HUES48 (cell line): ENCODE data around the gene GPR153.
A peak's percentile ranks its signal among the peaks of the same experiment; 100 is the strongest.
"Not testable (repeated sequence)": the region's sequence is repeated elsewhere in the genome, so short reads cannot be mapped to it uniquely, and the experiment has no call there.

Source experiments
- H3K27ac ChIP-seq: one replicate; pipeline ENCODE4 v1.7.0; 2013; ENCODE audit warnings: low read depth, low read length, inconsistent platforms
- H3K27me3 ChIP-seq: 2 replicates; pipeline ENCODE4 v1.6.1; 2013; ENCODE audit warnings: mild to moderate bottlenecking, low read length; ENCODE audit not compliant: control insufficient read depth, insufficient read depth
- H3K36me3 ChIP-seq: 2 replicates; pipeline ENCODE4 v1.6.1; 2013; ENCODE audit warnings: low read length; ENCODE audit not compliant: control insufficient read depth, insufficient read depth
- H3K4me1 ChIP-seq: 2 replicates; pipeline ENCODE4 v1.6.1; 2013; ENCODE audit warnings: mild to moderate bottlenecking, low read length; ENCODE audit not compliant: control insufficient read depth, insufficient read depth
- H3K4me3 ChIP-seq: 2 replicates; pipeline ENCODE4 v1.5.1; 2013; ENCODE audit warnings: mild to moderate bottlenecking, low read depth, low read length
- H3K9ac ChIP-seq: 2 replicates; pipeline ENCODE4 v1.6.1; 2013; ENCODE audit warnings: mild to moderate bottlenecking, low read depth, low read length, moderate library complexity
- H3K9me3 ChIP-seq: 2 replicates; pipeline ENCODE4 v1.6.1; 2013; ENCODE audit warnings: low read length; ENCODE audit not compliant: control insufficient read depth, insufficient read depth

Gene GPR153

GRCh38 chr1:6260961-6261614 is at the start of gene GPR153:
Gene GPR153, minus strand, starts transcription at chr1:6261098. Its CDS starts 6,193 bp downstream, at chr1:6254905.
- Histone ChIP-seq H3K9me3 (no peaks in the 10 kb centered on the region), H3K27ac (no peak within 1 kb of the TSS), H3K4me3 (peak within 1 kb of the TSS; percentile 69), H3K9ac (no peak within 1 kb of the TSS), H3K4me1 (peaks cover 3% of the 10 kb centered on the region; the same call in 1 of the 2 replicates), H3K27me3 (peaks cover 29% of the 10 kb centered on the region), H3K36me3 (no peaks in the 10 kb centered on the region)

GRCh38 chr1:6310116-6310848 is 49.4 kb upstream of the GPR153 start:
- no peak overlapping the region for H3K9ac ChIP-seq
- H3K9me3 ChIP-seq: no peaks in the 10 kb centered on the region; the same call in 1 of the 2 replicates
- H3K4me1 ChIP-seq: no peaks in the 10 kb centered on the region
- no peak overlapping the region for H3K4me3 ChIP-seq
- no peak overlapping the region for H3K27ac ChIP-seq
- H3K36me3 ChIP-seq: peaks cover 10% of the 10 kb centered on the region
- H3K27me3 ChIP-seq: no peaks in the 10 kb centered on the region

GRCh38 chr1:6309564-6309963 is 48.7 kb upstream of the GPR153 start:
- Histone ChIP-seq H3K9ac (no peak overlapping the region), H3K9me3 (no peaks in the 10 kb centered on the region; the same call in 1 of the 2 replicates), H3K4me3 (no peak overlapping the region), H3K4me1 (no peaks in the 10 kb centered on the region), H3K27me3 (no peaks in the 10 kb centered on the region), H3K36me3 (peaks cover 10% of the 10 kb centered on the region), H3K27ac (no peak overlapping the region)

- no peaks in the 10 kb centered on the region for H3K4me1 ChIP-seq
- H3K27ac ChIP-seq: no peak overlapping the region
- no peaks in the 10 kb centered on the region; the same call in 1 of the 2 replicates for H3K9me3 ChIP-seq
- no peak overlapping the region for H3K4me3 ChIP-seq
- no peaks in the 10 kb centered on the region for H3K27me3 ChIP-seq
- peaks cover 7% of the 10 kb centered on the region; the same call in 1 of the 2 replicates for H3K36me3 ChIP-seq
- H3K9ac ChIP-seq: no peak overlapping the region
These were observed 47.6 kb upstream of the GPR153 start for GRCh38 chr1:6308449-6308848.

GRCh38 chr1:6307682-6308081 is 46.8 kb upstream of the GPR153 start:
- not testable (repeated sequence) for H3K9me3 ChIP-seq, H3K27ac ChIP-seq, H3K4me1 ChIP-seq, H3K4me3 ChIP-seq, H3K9ac ChIP-seq, H3K27me3 ChIP-seq, H3K36me3 ChIP-seq

- Histone ChIP-seq H3K27me3 (no peaks in the 10 kb centered on the region), H3K9me3 (no peaks in the 10 kb centered on the region; the same call in 1 of the 2 replicates), H3K4me1 (no peaks in the 10 kb centered on the region), H3K36me3 (peaks cover 7% of the 10 kb centered on the region; the same call in 1 of the 2 replicates), H3K27ac (no peak overlapping the region), H3K4me3 (no peak overlapping the region), H3K9ac (no peak overlapping the region)
These were observed 46.2 kb upstream of the GPR153 start for GRCh38 chr1:6307099-6307498.

GRCh38 chr1:6303397-6304012 is 42.6 kb upstream of the GPR153 start:
- H3K9me3 ChIP-seq: no peaks in the 10 kb centered on the region; the same call in 1 of the 2 replicates
- H3K27me3 ChIP-seq: no peaks in the 10 kb centered on the region
- H3K9ac ChIP-seq: no peak overlapping the region
- no peaks in the 10 kb centered on the region for H3K4me1 ChIP-seq
- no peak overlapping the region for H3K4me3 ChIP-seq
- H3K27ac ChIP-seq: no peak overlapping the region
- peaks cover 9% of the 10 kb centered on the region; the same call in 1 of the 2 replicates for H3K36me3 ChIP-seq

GRCh38 chr1:6302568-6302967 is 41.7 kb upstream of the GPR153 start:
- Histone ChIP-seq H3K27me3 (no peaks in the 10 kb centered on the region), H3K36me3 (peaks cover 9% of the 10 kb centered on the region; the same call in 1 of the 2 replicates), H3K9me3 (no peaks in the 10 kb centered on the region; the same call in 1 of the 2 replicates), H3K4me3 (no peak overlapping the region), H3K4me1 (no peaks in the 10 kb centered on the region), H3K9ac (no peak overlapping the region), H3K27ac (no peak overlapping the region)

GRCh38 chr1:6301526-6301925 is 40.6 kb upstream of the GPR153 start:
- Histone ChIP-seq H3K36me3 (0 out of 2 replicates have a peak, but pooled peaks cover 3% of the 10 kb centered on the region), H3K27me3 (no peaks in the 10 kb centered on the region), H3K27ac (no peak overlapping the region), H3K4me1 (no peaks in the 10 kb centered on the region), H3K9me3 (no peaks in the 10 kb centered on the region), H3K4me3 (no peak overlapping the region), H3K9ac (no peak overlapping the region)

- Histone ChIP-seq H3K4me1 (no peaks in the 10 kb centered on the region), H3K4me3 (no peak overlapping the region), H3K9ac (no peak overlapping the region), H3K9me3 (no peaks in the 10 kb centered on the region), H3K36me3 (0 out of 2 replicates have a peak, but pooled peaks cover 3% of the 10 kb centered on the region), H3K27me3 (no peaks in the 10 kb centered on the region), H3K27ac (no peak overlapping the region)
These were observed 39.6 kb upstream of the GPR153 start for GRCh38 chr1:6300342-6301048.
